Middle frontal gyrus (tissue), 1 donor: ENCODE measurements around the gene SPECC1.
A peak's percentile ranks its signal among the peaks of the same experiment; 100 is the strongest.
"Not testable (repeated sequence)": the region's sequence is repeated elsewhere in the genome, so short reads cannot be mapped to it uniquely, and the experiment has no call there.

ENCODE experiments used
- DNase-seq: peaks from one replicate; pipeline ENCODE4 v3.0.0-alpha.2; 2015; ENCODE audit warnings: low spot score; ENCODE audit errors: extremely low spot score

SPECC1 gene

DNA sequence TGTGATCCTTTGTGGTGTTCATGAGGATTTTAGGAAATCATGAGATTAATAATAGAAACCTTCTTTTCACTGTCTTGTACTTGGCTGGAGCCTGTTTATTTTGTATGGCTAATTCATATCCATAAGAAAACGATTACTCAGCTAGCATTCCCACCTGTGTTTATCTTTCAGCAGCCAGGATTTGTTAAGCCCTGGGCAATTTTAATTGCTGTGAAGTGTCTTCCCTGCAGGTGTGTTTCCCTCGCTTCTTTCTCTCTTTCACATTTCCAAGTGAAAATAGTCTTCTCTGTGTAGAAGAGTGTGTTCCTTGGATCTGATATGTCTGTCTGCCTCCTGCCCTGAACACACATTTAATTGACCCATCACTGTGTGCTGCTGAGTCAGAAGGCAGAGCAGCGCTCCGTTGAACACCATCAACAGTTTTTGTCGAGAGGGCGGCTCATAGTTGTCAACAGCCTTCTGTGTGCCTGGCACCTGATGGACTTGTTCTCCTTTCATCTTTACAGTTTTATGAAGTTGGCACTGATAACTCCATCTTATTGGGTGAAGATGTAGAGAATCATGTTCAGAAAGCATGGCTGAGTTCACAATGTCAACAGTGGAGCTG lies 83.2 kb downstream of the SPECC1 start:
- no peak for DNase-seq

DNA sequence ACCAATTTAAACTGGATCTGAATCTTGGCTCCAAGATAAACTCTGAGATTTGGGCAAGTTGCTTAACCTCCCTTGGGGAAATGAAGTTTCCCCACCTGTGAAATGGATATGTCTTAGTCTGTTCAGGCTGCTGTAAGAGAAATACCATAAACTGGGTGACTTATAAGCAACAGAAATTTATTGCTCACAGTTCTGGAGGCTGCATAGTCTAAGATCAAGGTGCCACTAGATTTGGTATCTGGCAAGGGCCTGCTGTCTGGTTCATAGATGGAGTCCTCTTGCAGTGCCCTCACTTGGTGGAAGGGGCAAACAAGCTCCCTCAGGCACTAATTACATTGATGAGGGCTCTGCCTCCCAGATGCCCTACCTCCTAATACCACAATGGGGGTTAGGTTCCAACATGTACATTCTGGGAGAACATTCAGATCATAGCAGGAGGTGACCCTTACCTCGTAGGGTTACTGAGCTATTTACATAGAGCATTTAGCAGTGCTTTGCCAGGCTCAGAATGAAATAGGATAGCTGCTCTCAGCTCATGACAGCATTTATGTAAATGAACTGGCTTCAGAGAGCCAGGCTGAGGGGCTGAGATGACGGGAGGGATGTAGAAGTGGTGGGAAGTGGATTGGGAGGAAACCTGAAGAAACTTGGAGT lies 83.9 kb downstream of the SPECC1 start:
- no peak for DNase-seq

DNA sequence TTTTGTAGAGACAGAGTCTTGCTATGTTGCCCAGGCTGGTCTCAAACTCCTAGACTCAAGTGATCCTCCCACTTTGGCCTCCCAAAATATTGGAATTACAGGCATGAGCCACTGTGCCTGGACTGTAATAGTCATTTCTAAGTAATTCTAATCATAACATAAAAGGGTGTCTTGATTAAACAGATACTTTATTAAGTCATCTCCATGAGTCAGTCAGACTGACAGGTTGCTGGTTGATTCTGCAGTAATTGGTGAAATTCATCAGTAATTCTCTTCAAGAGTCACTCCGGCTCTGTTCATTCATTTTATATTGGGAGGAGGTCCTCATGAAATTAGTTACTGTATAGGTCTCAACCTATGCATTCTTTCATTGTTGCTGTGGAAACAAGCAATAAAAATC lies 85.6 kb downstream of the SPECC1 start:
- DNase-seq: no peak

DNA sequence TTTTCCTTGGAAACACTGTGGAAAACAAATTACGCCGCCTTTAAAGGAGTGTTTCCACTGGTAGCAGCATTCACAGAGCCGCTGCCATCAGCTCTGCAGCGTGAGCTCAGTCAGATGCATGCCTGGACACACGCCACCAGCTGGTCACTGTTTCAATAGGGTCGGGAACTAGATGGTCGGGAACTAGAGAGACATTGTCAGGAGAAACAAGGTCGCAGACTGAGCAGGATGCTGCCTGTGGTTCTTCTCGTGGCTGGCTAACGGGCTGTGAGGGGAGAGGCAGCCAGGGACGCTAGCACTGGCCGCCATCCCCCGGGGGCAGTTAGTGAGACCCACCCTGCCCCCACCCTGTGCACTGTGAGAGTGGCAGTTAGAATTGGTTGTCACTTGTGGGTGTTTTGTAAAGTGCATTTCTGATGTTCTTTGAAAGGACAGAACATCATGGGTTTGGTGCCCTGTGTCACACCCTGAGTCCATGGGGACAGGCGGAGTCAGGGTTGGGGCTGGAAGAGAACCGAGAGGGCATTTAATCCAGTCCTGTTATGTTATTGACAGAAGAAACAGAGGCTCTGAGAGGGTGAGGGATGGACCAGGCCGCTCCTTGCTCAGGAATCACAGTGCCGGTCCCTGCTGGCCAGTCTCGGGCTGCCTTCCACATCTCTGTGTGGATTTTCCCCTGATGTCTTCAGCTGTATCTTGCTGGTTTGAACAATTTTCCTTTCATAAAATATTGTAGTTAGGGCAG lies 86.3 kb downstream of the SPECC1 start:
- DNase-seq: peak; percentile 77

DNA sequence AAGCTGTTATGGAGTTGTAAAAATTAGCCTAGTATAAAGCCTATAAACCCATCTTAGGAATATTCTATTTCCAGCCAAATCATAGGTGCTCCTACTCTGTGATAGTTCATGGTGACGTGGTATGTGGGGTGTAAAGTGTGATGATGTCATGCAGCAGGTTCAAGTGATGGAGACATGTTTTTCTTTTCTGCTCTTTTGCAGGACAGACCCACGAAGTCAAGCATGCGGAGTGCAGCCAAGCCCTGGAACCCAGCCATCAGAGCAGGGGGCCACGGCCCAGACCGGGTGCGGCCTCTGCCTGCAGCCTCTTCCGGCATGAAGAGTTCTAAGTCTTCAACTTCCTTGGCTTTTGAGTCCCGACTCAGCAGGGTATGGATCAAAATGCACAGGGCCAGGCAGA lies 87.3 kb downstream of the SPECC1 start:
- no peak for DNase-seq

DNA sequence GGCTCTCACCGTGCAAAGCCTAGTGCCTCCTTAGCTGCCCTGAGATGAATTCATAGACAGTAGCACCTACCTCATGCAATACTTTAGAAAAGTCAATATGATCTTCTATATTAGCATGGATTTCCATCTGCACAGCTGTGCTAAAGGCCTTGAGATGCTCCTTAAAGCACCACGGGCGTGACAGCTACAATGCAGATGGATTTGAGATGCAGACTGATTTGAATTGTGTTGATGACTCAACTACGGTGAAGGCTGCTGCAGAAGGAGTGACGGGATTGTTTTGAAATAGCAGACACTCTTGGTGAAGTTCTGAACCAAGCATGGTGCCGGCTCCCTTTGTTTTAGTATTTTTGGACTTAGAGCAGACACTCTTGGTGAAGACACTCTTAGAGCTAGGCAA lies 88.2 kb downstream of the SPECC1 start:
- DNase-seq: no peak

DNA sequence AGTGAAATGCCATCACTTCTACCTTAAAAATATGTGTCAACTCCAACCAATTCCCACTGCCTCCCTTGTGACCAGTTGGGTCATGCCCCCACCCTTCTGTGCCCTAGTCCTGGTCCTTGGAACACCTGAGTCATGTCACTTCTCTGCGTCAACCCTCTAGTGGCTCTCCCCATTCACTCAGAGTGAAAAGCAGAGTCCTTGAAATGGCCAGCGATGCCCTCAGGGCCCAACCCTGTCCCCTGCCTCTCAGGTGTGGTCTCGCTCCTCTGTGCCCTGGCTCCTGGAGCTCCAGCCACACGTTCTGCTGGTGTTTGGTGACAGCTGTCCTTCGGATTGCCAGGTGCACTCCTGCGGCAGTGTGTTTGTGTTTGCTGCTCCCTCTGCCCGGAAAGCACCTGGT lies 89.2 kb downstream of the SPECC1 start:
- DNase-seq: no peak

DNA sequence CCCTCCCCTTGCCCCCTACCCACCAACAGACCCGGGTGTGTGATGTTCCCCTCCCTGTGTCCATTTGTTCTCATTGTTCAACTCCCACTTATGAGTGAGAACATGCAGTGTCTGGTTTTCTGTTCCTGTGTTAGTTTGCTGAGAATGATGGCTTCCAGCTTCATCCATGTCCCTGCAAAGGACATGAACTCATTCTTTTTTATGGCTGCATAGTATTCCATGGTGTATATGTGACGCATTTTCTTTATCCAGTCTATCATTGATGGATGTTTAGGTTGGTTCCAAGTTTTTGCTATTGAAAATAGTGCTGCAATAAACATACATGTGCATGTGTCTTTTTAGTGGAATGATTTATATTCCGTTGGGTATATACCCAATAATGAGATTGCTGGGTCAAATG lies 91.6 kb downstream of the SPECC1 start:
- DNase-seq: not testable (repeated sequence)

DNA sequence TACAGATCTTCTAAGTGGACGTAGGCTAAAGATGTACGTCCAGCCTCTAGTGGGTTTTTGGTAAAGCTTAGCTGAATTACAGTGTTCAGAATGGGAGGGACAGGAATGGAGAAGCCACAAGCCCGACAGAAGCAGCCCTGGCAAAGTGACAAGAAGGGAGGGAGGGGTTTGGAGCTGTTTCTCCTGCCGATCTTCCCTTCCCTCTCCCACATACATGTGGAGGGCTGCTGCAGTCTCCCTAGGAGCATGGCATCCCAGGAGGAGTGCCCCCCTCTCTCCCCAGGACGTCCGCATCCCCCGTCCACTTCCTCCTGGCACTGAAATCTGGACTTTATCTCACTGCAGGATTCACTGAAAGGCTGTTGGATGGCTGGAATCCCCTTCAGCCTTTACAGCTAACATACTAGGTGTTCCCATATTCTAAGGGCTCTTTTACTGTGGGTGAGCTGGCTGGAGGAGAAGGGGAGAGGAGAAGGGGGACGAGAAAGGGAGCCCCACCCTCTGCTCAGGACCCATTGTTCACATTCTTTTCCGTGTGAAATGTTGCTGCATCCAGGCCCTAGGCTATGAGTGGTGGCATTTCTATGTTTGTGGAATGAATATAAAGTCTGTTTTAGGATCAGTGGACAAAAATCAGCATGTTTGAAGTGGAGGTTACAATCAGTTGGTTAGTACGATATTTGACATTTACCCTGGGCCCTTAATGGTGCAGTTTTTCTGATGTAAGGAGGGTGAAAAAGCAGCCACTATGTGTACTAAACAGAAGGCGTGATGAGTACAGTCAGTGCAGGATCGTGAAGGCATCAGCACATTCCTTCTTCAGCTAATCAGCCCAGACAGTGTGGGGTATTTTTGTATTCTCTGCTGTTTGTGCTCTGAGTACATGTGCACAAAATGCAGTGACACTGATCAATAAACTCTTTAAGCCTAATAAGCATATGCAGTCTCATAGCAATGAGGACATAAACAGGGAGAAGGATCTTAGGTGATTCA lies 94.6 kb downstream of the SPECC1 start:
- no peak for DNase-seq

DNA sequence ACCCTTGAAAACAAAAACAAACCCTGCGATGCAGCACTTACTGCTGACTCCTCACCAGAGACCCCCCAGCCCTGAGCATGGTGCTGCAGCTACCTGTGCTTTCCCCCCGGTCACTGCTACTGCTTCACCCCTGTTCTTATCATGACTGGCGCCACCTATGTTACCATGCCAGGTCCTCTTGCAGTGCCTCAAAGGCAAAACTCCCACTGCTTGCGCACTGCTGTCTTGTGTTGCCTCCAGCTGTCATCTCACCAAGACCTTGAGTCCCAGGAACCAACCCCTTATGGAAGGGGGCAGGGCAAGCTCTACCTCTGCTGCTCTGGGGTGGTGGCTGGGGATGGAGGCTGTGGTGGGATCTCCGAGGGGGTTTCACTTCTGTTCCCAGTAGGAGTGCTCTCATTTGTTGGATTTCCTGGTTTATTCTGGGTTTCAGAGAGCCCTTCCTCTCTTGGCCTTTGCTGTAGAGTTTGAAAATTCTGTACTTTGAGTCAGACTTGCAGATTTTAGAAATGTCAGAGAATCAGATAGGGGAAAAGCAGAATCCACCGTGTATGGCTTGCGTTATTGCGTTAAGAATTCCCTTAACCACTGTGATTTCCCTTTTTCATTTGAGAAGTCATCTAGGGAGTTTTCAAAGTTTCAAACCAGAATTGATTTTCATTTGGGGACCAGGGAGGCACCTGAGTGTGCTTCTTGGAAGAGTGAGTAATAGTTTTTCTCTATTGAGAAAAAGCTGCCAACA lies 96.6 kb downstream of the SPECC1 start:
- no peak for DNase-seq

DNA sequence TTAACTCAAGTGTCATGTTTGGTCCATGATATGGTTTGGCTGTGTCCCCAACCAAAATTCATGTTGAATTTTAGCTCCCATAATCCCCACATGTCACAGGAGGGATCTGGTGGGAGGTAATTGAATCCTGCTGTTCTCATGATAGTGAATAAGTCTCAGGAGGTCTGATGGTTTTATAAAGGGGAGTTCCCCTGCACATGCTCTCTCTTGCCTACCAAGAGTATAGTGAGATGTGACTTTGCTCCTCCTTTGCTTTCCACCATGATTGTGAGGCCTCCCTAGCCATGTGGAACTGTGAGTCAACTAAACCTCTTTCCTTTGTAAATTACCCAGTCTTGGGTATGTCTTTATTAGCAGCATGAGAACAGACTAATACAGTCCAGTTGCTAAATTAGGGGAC lies 97.3 kb downstream of the SPECC1 start:
- DNase-seq: not testable (repeated sequence)

DNA sequence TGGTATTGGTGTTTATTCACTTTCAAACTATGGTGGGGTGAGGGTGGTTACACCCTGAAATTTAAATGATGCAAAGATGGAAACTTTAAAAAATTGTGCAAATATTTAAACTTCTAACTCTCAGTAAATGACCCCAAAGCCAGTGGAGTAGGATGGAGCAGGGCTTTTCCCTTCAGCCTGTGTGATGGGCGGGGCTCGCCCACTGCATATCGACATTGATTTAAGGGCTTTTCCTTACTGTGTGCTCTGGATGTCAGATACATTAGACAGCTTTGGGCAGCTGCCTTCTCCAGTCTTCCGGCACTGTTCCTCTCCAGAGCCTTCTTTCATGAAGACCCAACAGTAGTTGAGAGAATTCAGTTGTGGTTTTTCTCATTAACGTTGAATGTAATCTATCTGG lies 99.9 kb downstream of the SPECC1 start:
- DNase-seq: no peak

DNA sequence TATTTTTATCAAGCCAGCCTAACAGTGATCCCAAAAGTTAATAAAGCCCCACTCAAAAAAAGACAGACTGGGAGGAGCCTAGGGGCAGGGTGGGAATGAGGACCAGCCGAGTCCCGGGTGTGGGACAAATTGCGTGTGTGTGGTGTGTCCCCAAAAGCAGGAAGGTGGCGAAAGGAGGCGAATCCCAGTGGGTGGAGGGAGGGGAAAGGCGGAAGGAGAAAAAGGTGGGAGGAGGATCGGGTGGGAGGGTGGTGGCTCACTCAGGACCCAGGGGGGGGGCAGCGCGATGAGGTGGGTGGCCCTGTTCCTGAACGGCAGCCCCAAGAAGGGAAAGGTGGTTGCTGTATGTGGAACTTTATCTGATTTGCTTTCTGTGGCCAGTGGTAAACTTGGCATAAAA lies 102.4 kb downstream of the SPECC1 start:
- no peak for DNase-seq

DNA sequence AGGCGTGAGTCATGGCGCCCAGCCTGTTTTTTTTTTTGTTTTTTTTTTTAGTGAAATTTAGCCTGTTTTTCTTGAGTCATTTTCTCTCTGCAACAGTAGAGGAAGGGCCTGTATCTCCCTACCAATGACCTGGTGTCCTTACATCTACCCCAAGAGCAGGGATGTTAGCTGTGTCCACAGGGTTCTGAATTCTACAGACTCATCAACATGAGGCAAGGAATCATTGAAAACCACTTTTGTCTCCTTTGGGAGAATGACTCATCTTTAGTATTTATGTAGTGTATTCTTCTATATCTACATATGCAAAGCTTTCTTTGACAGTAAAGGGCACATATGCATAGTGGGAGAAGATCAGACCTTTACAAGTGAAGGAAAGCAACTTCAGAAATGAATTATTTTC lies 105.3 kb downstream of the SPECC1 start:
- DNase-seq: no peak

DNA sequence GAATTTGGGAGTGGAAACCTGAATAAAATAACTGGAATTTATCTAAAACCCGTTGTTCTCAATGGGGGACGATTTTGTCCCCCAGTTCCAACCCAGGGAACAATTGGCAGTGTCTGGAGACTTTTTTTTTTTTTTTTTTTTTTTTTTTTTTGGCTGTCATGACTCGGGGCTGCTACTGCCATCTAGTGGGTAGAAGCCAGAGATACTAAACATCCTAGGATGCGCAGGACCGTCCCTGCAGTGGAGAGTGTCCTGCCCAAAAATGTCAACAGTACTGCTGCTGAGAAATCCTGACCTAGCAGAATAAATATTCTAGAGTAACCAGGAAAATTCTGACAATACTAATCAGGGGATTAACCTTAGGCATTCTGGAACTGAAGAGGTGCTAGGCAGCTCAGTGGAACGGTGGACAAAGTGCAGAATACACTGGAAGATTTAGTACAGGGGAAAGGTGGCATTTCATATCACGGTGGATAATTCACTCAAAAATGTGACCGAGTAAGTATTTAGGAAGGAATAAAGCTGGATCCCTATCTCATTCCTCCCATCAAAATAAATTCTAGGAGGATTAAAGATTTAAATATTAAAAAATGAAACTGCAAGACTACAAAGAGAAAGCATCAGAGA lies 107.6 kb downstream of the SPECC1 start:
- DNase-seq: no peak

DNA sequence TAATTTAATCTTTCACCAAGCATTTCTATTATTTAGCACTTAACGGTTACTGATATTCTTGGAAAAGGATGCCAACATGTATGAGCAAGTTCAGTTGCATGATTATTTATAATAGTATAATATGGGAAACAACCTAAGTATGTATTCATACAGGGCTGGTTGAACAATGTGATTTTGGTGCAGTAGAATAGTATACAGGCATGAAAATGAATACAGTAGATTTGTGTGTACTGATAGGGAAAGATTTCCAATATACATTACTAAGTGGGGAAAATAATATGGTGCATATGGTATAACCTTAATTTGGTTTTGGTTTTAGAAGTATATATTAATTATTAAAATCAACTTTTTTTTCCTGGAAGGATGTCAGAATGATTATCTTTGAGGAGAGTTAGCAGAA lies 109.1 kb downstream of the SPECC1 start:
- DNase-seq: no peak

DNA sequence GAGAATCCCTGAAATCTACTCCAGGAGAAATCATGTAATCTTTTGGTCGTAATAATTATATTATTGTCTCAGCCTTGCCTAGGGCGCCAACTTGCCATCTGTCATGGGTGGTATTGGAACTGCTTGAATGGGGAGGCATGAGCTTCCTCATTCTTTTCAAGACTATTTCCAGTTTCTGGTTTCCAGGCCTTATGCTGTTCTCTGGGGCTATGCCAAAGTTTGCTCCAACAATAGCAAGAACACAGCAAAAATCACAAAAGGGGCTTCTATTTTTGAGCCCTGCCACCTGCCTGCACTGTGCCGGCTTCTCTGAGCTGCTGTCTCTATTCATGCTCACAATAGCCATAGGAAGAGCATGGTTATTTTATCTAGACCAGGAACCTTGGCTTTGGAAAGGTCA lies 111.7 kb downstream of the SPECC1 start:
- peak; percentile 75 for DNase-seq

DNA sequence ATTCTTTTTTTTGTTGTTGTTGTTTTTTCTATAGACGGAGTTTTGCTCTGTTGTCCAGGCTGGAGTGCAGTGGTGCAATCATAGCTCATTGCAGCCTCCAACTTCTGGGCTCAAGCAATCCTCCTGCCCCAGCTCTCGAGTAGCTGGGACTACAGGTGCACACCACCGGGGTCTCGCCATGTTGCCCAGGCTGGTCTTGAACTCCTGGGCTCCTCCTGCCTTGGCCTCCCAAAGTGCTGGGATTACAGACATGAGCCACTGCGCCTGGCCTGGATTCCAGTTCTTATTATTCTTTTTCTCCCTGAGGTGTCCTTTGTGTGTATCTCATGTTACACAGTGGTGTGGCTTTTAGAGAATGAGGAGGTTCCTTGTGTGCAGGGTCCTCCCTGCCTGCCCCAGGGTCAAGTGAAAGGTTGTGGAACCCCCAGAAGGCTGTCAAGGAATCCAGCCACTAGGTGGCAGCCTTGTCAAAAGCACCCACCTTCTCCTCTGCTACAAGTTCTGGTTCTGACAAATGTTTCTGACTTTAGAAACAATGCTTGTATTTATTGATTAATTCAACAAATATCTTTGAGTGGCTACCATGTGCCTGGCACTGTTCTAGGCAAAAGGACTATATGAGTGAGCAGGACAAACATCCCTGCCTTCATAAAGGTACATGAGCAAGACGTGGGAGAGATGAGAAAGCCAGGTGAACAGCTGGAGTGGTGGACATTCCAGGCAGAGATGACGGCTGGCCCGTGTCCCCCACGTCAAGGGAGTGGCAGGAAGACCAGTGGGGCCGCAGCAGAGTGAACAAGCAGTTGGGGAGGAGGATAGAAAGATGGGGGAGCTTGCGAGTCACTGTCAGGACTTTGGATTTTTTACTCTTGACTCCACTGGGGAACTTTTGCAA lies 112.4 kb downstream of the SPECC1 start:
- peak; percentile 79 for DNase-seq

DNA sequence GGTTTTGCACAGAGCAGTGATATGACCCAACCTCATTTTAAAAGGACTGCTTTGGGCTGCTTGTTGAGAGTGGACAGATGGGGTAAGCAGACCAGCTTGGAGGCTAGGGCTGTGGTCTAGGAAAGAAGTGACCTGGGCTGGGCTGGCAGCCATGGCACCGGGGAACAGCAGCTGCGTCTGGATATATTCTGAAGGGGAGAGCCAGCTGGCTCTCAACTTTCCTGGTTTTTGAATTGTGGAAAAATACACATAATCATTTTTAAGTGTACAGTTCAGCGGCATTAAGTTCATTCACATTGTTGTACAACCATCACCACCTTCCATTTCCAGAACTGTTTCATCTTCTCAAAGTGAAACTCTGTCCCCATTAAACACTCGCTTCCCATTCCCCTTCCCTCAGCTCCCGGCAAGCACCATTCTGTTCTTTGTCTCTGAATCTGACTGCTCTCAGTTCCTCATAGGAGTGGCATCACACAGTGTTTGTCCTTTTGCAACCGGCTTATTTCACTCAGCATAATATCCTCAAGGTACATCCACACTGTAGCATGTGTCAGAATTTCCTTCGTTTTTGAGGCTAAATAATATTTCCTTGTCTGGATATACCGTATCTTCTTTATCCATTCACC lies 113.2 kb downstream of the SPECC1 start:
- no peak for DNase-seq
